Measurements from ENCODE around the gene GALNS.

The GALNS gene

GRCh38 chr16:88815901-88816589, 40.7 kb downstream of the GALNS start:
- H2AFZ ChIP-seq (ENCODE audit: low read depth, low read length) = no peak overlapping the region
- no peaks in the 10 kb centered on the region for H3K79me1 ChIP-seq (replicated peaks; ENCODE audit: low read length, poor library complexity, severe bottlenecking)
- no peak overlapping the region for H4K91ac ChIP-seq (ENCODE audit: low read length)
- no peaks in the 10 kb centered on the region for H3K9me3 ChIP-seq (ENCODE audit: control insufficient read depth, low read length)
- H2AK5ac ChIP-seq (ENCODE audit: low read length, severe bottlenecking) = no peak overlapping the region
- no peak overlapping the region for H2BK15ac ChIP-seq (ENCODE audit: low read depth, poor library complexity, severe bottlenecking)
- no peak overlapping the region for H3K27ac ChIP-seq (ENCODE audit: low read length, poor library complexity, severe bottlenecking)
- no peak overlapping the region for H3K14ac ChIP-seq (ENCODE audit: low read length in 2 of 2)
- H3K9ac ChIP-seq (ENCODE audit: low read length) = no peak overlapping the region
- H2BK12ac ChIP-seq (ENCODE audit: low read length in 2 of 2) = no peak overlapping the region
- H2BK120ac ChIP-seq (ENCODE audit: low read depth, low read length) = no peak overlapping the region
- H3K36me3 ChIP-seq (ENCODE audit: control insufficient read depth in 1 of 2, insufficient read depth in 2 of 2, low read depth in 1 of 2, low read length in 2 of 2) = peaks cover 0 to 16% of the 10 kb centered on the region in 2 experiments
- H3K4me2 ChIP-seq (ENCODE audit: low read length, poor library complexity, severe bottlenecking) = no peak overlapping the region
- no peaks in the 10 kb centered on the region for H3K27me3 ChIP-seq (ENCODE audit: control insufficient read depth in 1 of 2, insufficient read depth in 1 of 2, low read length in 2 of 2)
- H4K8ac ChIP-seq (ENCODE audit: low read length) = no peak overlapping the region
- H3K4me1 ChIP-seq (ENCODE audit: control insufficient read depth, insufficient read depth, low read depth, low read length) = peaks cover 13% of the 10 kb centered on the region
- H2BK5ac ChIP-seq (ENCODE audit: low read depth, low read length, poor library complexity, severe bottlenecking) = no peak overlapping the region
- no peak overlapping the region for H3K4ac ChIP-seq (ENCODE audit: low read depth in 1 of 2, low read length in 2 of 2)
- no peak overlapping the region for H3K4me3 ChIP-seq (ENCODE audit: insufficient read depth in 1 of 2, low read depth in 1 of 2, low read length in 2 of 2)
- no peak overlapping the region for H3K23ac ChIP-seq (ENCODE audit: low read length in 2 of 2)
- DNase-seq = peak; percentile 27
- no peak overlapping the region for H3K18ac ChIP-seq (ENCODE audit: low read depth in 1 of 2, low read length in 2 of 2)
- WGBS = 78% methylated on average over 19 of the region's 19 CpGs

GRCh38 chr16:88815227-88815626, 41.5 kb downstream of the GALNS start:
- Histone ChIP-seq H3K79me1 (replicated peaks; ENCODE audit: low read length, poor library complexity, severe bottlenecking) (peaks cover 4% of the 10 kb centered on the region), H3K4me3 (ENCODE audit: insufficient read depth in 1 of 2, low read depth in 1 of 2, low read length in 2 of 2) (no peak overlapping the region), H3K27ac (ENCODE audit: low read length, poor library complexity, severe bottlenecking) (no peak overlapping the region), H2AFZ (ENCODE audit: low read depth, low read length) (no peak overlapping the region), H2BK12ac (ENCODE audit: low read length in 2 of 2) (no peak overlapping the region), H2BK120ac (ENCODE audit: low read depth, low read length) (no peak overlapping the region), H3K14ac (ENCODE audit: low read length in 2 of 2) (no peak overlapping the region), H3K18ac (ENCODE audit: low read depth in 1 of 2, low read length in 2 of 2) (no peak overlapping the region), H3K36me3 (ENCODE audit: control insufficient read depth in 1 of 2, insufficient read depth in 2 of 2, low read depth in 1 of 2, low read length in 2 of 2) (peaks cover 0 to 9% of the 10 kb centered on the region in 2 experiments), H2BK5ac (ENCODE audit: low read depth, low read length, poor library complexity, severe bottlenecking) (no peak overlapping the region), H3K23ac (ENCODE audit: low read length in 2 of 2) (no peak overlapping the region), H2AK5ac (ENCODE audit: low read length, severe bottlenecking) (no peak overlapping the region), H4K8ac (ENCODE audit: low read length) (peak overlapping the region; percentile 14), H3K4me2 (ENCODE audit: low read length, poor library complexity, severe bottlenecking) (no peak overlapping the region), H3K4ac (ENCODE audit: low read depth in 1 of 2, low read length in 2 of 2) (no peak overlapping the region), H3K9ac (ENCODE audit: low read length) (no peak overlapping the region), H4K91ac (ENCODE audit: low read length) (no peak overlapping the region), H3K9me3 (ENCODE audit: control insufficient read depth, low read length) (no peaks in the 10 kb centered on the region), H3K27me3 (ENCODE audit: control insufficient read depth in 1 of 2, insufficient read depth in 1 of 2, low read length in 2 of 2) (no peaks in the 10 kb centered on the region), H3K4me1 (ENCODE audit: control insufficient read depth, insufficient read depth, low read depth, low read length) (peaks cover 20% of the 10 kb centered on the region), H2BK15ac (ENCODE audit: low read depth, poor library complexity, severe bottlenecking) (no peak overlapping the region)
- no peak for DNase-seq
- WGBS = 95% methylated on average over 10 of the region's 10 CpGs

DNA sequence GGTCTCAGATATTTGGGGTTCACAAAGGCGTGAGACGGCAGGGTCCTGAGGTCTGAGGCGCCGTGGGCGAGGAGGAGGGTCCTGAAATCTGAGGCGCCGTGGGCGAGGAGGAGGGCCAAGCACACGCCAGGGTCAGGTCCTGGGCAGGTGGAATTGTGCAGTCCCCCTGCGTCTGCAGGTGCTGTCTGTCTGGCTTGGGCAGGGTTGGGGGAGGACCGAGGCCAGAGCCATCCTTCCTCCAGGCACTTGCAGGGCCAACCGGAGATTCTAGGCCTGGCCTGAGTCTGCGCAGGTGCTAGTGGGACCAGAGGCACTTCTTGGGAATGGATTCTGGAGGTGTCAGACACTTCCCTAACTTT, 42.6 kb downstream of the GALNS start:
- no peak overlapping the region for H3K23ac ChIP-seq (ENCODE audit: low read length in 2 of 2)
- H4K8ac ChIP-seq (ENCODE audit: low read length) = no peak overlapping the region
- peaks cover 31% of the 10 kb centered on the region for H3K4me1 ChIP-seq (ENCODE audit: control insufficient read depth, insufficient read depth, low read depth, low read length)
- no peak overlapping the region for H3K14ac ChIP-seq (ENCODE audit: low read length in 2 of 2)
- no peak overlapping the region for H3K27ac ChIP-seq (ENCODE audit: low read length, poor library complexity, severe bottlenecking)
- H2AK5ac ChIP-seq (ENCODE audit: low read length, severe bottlenecking) = no peak overlapping the region
- 88% methylated on average over 13 of the region's 13 CpGs for WGBS
- no peak for DNase-seq
- no peak overlapping the region for H2AFZ ChIP-seq (ENCODE audit: low read depth, low read length)
- H3K9ac ChIP-seq (ENCODE audit: low read length) = no peak overlapping the region
- no peak overlapping the region for H3K18ac ChIP-seq (ENCODE audit: low read depth in 1 of 2, low read length in 2 of 2)
- H3K4me3 ChIP-seq (ENCODE audit: insufficient read depth in 1 of 2, low read depth in 1 of 2, low read length in 2 of 2) = no peak overlapping the region
- no peak overlapping the region for H3K4ac ChIP-seq (ENCODE audit: low read depth in 1 of 2, low read length in 2 of 2)
- H4K91ac ChIP-seq (ENCODE audit: low read length) = no peak overlapping the region
- H3K79me1 ChIP-seq (replicated peaks; ENCODE audit: low read length, poor library complexity, severe bottlenecking) = peaks cover 9% of the 10 kb centered on the region
- no peak overlapping the region for H3K4me2 ChIP-seq (ENCODE audit: low read length, poor library complexity, severe bottlenecking)
- no peak overlapping the region for H2BK5ac ChIP-seq (ENCODE audit: low read depth, low read length, poor library complexity, severe bottlenecking)
- no peaks in the 10 kb centered on the region for H3K9me3 ChIP-seq (ENCODE audit: control insufficient read depth, low read length)
- no peaks in the 10 kb centered on the region for H3K27me3 ChIP-seq (ENCODE audit: control insufficient read depth in 1 of 2, insufficient read depth in 1 of 2, low read length in 2 of 2)
- peaks cover 8 to 17% of the 10 kb centered on the region in 2 experiments for H3K36me3 ChIP-seq (ENCODE audit: control insufficient read depth in 1 of 2, insufficient read depth in 2 of 2, low read depth in 1 of 2, low read length in 2 of 2)
- no peak overlapping the region for H2BK15ac ChIP-seq (ENCODE audit: low read depth, poor library complexity, severe bottlenecking)
- no peak overlapping the region for H2BK120ac ChIP-seq (ENCODE audit: low read depth, low read length)
- no peak overlapping the region for H2BK12ac ChIP-seq (ENCODE audit: low read length in 2 of 2)

DNA sequence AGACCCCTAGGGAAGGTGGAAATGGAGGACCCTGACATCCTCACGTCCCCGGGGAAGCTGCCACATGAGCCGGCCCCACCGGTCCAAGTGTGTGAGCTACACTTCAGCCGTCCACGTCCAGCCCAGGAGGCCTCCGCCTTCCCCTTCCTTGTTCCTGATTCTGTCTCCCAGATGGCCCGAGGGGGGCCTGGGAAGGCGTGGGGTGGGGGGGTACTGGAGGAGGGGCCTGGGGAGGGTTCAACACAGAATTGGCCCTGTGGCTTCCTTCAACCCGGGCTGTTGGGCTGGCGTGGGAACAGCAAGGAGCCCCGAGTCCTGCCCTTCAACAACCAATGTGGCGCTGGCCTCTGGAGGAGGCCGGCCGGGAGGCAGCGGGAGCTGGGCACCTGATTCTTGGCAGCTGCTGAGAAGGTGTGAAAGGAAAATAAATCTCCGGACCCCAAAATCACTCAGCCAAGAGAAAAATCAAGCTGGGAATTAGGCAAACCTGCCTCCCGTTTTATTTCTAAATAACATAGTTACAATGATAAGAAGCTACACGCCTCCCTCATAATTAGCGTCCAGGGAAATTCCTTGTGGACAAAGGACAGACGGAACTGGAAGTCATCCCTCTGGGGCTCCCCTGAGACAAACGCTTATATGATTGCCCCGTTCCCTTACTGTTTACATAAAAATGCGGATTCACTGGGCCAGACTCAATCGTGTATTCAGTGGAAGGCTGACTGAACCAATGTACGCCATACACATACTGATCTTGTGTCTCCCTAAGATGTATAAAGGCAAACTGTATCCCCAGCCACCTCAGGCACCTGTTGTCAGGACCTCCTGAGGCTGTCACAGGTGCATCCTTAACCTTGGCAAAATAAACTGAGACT, 43.2 kb downstream of the GALNS start:
- peak overlapping the region; percentile 72 for H4K8ac ChIP-seq (ENCODE audit: low read length)
- H3K14ac ChIP-seq (ENCODE audit: low read length in 2 of 2) = no peak overlapping the region
- peak overlapping the region; percentile 13 to 40 for H3K4ac ChIP-seq (ENCODE audit: low read depth in 1 of 2, low read length in 2 of 2)
- H3K36me3 ChIP-seq (ENCODE audit: control insufficient read depth in 1 of 2, insufficient read depth in 2 of 2, low read depth in 1 of 2, low read length in 2 of 2) = peaks cover 11 to 23% of the 10 kb centered on the region in 2 experiments
- no peak overlapping the region for H2AK5ac ChIP-seq (ENCODE audit: low read length, severe bottlenecking)
- peak overlapping the region; percentile 92 for H3K9ac ChIP-seq (ENCODE audit: low read length)
- no peak overlapping the region for H3K4me3 ChIP-seq (ENCODE audit: insufficient read depth in 1 of 2, low read depth in 1 of 2, low read length in 2 of 2)
- H3K23ac ChIP-seq (ENCODE audit: low read length in 2 of 2) = no peak overlapping the region
- peaks cover 32% of the 10 kb centered on the region for H3K4me1 ChIP-seq (ENCODE audit: control insufficient read depth, insufficient read depth, low read depth, low read length)
- H2BK120ac ChIP-seq (ENCODE audit: low read depth, low read length) = no peak overlapping the region
- H2BK5ac ChIP-seq (ENCODE audit: low read depth, low read length, poor library complexity, severe bottlenecking) = no peak overlapping the region
- H4K91ac ChIP-seq (ENCODE audit: low read length) = no peak overlapping the region
- no peak for DNase-seq
- no peak overlapping the region for H3K4me2 ChIP-seq (ENCODE audit: low read length, poor library complexity, severe bottlenecking)
- H3K27ac ChIP-seq (ENCODE audit: low read length, poor library complexity, severe bottlenecking) = no peak overlapping the region
- peak overlapping the region in 1 of 2 experiments; percentile 60 for H2BK12ac ChIP-seq (ENCODE audit: low read length in 2 of 2)
- no peaks in the 10 kb centered on the region for H3K27me3 ChIP-seq (ENCODE audit: control insufficient read depth in 1 of 2, insufficient read depth in 1 of 2, low read length in 2 of 2)
- no peak overlapping the region for H2AFZ ChIP-seq (ENCODE audit: low read depth, low read length)
- H3K18ac ChIP-seq (ENCODE audit: low read depth in 1 of 2, low read length in 2 of 2) = peak overlapping the region in 1 of 2 experiments; percentile 25
- no peaks in the 10 kb centered on the region for H3K9me3 ChIP-seq (ENCODE audit: control insufficient read depth, low read length)
- 90% methylated on average over 25 of the region's 26 CpGs for WGBS
- H3K79me1 ChIP-seq (replicated peaks; ENCODE audit: low read length, poor library complexity, severe bottlenecking) = peaks cover 11% of the 10 kb centered on the region
- H2BK15ac ChIP-seq (ENCODE audit: low read depth, poor library complexity, severe bottlenecking) = no peak overlapping the region
